GM12872 (cell line): ENCODE results near the gene BHLHE23.

ENCODE experiments used
- TF ChIP-seq, protein P1 (sequence below): IDR thresholded peaks from 3 replicates; pipeline ENCODE4 v1.5.1; 2011; ENCODE audit warnings: low read depth, mild to moderate bottlenecking, low read length, moderate library complexity; ENCODE audit not compliant: insufficient read depth

The BHLHE23 gene

GRCh38 chr20:62995898-62996595 is 10.7 kb downstream of the BHLHE23 start:
- TF ChIP-seq, protein P1, sequence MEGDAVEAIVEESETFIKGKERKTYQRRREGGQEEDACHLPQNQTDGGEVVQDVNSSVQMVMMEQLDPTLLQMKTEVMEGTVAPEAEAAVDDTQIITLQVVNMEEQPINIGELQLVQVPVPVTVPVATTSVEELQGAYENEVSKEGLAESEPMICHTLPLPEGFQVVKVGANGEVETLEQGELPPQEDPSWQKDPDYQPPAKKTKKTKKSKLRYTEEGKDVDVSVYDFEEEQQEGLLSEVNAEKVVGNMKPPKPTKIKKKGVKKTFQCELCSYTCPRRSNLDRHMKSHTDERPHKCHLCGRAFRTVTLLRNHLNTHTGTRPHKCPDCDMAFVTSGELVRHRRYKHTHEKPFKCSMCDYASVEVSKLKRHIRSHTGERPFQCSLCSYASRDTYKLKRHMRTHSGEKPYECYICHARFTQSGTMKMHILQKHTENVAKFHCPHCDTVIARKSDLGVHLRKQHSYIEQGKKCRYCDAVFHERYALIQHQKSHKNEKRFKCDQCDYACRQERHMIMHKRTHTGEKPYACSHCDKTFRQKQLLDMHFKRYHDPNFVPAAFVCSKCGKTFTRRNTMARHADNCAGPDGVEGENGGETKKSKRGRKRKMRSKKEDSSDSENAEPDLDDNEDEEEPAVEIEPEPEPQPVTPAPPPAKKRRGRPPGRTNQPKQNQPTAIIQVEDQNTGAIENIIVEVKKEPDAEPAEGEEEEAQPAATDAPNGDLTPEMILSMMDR: no peak

DNA sequence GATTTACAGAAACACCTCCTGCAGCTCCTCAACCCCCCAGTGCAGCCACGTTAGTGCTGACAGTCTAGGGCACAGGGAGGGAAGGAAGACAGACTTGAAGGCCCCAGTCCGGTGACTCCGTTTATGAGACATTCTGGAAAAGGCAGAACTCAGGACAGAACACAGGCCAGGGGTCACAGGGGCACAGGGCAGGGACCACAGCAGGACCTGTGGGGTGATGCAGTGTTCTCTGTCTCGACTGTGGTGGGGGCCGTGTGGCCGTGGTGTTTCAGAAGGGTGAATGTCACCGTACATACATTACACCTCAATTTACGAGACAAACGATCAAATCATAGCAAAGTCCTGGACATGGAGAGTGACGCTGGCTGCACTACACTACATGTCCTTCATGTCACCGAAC is 11.3 kb downstream of the BHLHE23 start:
- TF ChIP-seq, protein P1: no peak

DNA sequence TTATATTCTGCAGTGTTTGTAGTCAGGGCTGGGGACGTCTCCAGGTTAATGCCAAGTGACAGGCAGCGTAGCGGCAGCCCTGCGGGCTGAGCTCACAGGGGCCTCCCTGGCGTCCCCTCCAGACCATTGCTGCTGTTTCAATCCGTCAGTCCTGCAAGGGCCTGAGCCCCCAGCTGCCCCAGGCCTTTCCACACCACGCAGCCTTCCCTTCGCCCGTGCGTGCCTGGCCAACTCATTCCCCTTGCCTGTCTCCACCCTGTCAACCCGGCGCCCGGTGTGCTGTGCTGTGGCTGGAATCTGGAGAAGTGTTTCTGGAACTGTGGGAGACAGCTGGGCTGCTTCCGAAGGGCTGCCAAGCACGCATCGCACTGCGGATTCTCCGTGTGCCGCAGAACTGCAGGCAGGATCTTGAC is 11.9 kb downstream of the BHLHE23 start:
- TF ChIP-seq, protein P1: no peak

DNA sequence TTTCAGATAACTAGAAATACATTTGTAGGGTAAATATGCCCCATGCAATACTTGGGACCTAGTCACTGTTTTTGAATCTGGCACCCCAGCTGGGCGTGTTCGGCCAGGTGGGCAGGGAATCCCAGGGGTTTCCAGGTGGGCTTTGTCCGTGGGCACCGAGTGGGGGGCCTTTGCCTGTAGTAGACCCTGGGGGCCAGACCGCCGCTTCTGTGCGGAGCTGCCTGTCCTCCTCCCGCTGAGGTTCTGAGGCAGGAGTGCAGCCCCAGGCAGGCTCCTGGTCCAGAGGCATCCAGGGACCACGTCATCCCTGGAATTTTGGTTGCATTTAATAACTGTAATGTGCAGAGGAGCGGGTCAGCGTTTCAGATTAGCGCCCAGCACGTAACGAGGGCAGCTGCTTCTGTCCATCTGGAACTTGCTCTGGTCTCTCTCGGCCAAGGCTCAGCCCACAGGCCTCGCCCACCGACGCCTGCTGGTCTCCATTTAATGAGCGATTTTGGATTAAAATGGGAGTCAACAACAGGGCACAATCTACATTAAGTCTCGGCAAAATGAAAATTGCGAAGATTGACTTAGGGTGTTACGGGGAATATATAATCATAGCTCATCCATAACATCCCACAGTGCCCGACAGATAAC is 12.8 kb downstream of the BHLHE23 start:
- TF ChIP-seq, protein P1: no peak

GRCh38 chr20:62991863-62992262 is 14.9 kb downstream of the BHLHE23 start:
- TF ChIP-seq, protein P1: no peak

GRCh38 chr20:62991196-62991807 is 15.5 kb downstream of the BHLHE23 start:
- TF ChIP-seq, protein P1: no peak

DNA sequence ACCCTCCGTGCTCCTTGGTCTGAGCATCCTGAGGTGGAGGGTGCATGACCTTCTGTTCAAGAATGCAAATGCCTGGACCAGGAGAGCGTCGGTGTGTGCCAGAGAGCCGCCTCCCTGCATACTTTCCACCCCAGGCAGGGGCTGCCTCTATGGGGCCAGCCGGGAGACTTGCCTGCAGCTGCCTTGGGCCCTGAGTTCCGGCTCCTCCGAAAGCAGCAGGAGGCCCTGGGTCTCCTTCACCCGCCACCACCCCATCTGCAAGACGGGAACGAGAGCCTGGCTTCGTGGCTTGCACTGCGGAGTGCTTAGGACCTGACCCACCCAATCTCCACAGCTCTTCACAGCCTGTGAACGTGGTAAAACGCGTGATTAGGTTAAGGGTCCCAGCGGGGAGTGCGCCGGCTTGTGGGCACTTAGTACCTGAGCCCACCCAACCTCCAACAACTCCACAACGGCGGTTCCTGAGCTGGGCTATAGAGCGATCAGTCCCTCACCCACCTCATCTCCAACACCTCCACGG is 16.4 kb downstream of the BHLHE23 start:
- TF ChIP-seq, protein P1: no peak
